ENCODE results near the gene GLT8D2.

DNA sequence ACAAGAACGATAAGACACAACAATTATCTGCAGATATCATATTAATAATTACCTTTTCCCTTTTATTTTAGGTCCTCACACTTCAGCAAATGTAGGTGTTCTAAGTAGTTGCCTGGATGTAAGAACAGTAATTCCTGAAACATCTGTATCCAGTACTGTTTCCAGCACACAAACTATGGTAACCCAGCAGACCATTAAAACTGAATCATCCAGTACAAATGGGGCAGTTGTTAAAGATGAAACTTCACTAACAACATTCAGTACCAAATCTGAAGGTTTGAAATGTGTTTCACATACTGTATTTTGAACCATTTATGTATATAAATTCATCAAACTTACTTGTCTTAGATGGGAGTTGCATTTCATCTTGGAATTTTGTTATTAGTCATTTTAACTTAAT is 45.3 kb upstream of the GLT8D2 start:
- no peak for TF ChIP-seq CSDC2 (CRISPR knock-in tag; IDR thresholded peaks at IDR 0.05)
- TF ChIP-seq, protein P1, sequence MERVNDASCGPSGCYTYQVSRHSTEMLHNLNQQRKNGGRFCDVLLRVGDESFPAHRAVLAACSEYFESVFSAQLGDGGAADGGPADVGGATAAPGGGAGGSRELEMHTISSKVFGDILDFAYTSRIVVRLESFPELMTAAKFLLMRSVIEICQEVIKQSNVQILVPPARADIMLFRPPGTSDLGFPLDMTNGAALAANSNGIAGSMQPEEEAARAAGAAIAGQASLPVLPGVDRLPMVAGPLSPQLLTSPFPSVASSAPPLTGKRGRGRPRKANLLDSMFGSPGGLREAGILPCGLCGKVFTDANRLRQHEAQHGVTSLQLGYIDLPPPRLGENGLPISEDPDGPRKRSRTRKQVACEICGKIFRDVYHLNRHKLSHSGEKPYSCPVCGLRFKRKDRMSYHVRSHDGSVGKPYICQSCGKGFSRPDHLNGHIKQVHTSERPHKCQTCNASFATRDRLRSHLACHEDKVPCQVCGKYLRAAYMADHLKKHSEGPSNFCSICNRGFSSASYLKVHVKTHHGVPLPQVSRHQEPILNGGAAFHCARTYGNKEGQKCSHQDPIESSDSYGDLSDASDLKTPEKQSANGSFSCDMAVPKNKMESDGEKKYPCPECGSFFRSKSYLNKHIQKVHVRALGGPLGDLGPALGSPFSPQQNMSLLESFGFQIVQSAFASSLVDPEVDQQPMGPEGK (CRISPR knock-in tag; IDR thresholded peaks at IDR 0.05; ENCODE audit: borderline replicate concordance): no peak
- TF ChIP-seq, protein P2, sequence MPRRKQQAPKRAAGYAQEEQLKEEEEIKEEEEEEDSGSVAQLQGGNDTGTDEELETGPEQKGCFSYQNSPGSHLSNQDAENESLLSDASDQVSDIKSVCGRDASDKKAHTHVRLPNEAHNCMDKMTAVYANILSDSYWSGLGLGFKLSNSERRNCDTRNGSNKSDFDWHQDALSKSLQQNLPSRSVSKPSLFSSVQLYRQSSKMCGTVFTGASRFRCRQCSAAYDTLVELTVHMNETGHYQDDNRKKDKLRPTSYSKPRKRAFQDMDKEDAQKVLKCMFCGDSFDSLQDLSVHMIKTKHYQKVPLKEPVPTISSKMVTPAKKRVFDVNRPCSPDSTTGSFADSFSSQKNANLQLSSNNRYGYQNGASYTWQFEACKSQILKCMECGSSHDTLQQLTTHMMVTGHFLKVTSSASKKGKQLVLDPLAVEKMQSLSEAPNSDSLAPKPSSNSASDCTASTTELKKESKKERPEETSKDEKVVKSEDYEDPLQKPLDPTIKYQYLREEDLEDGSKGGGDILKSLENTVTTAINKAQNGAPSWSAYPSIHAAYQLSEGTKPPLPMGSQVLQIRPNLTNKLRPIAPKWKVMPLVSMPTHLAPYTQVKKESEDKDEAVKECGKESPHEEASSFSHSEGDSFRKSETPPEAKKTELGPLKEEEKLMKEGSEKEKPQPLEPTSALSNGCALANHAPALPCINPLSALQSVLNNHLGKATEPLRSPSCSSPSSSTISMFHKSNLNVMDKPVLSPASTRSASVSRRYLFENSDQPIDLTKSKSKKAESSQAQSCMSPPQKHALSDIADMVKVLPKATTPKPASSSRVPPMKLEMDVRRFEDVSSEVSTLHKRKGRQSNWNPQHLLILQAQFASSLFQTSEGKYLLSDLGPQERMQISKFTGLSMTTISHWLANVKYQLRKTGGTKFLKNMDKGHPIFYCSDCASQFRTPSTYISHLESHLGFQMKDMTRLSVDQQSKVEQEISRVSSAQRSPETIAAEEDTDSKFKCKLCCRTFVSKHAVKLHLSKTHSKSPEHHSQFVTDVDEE (CRISPR knock-in tag; IDR thresholded peaks at IDR 0.05): no peak
- TF ChIP-seq ISL1 (CRISPR knock-in tag; IDR thresholded peaks at IDR 0.05): no peak
- TF ChIP-seq, protein P3, sequence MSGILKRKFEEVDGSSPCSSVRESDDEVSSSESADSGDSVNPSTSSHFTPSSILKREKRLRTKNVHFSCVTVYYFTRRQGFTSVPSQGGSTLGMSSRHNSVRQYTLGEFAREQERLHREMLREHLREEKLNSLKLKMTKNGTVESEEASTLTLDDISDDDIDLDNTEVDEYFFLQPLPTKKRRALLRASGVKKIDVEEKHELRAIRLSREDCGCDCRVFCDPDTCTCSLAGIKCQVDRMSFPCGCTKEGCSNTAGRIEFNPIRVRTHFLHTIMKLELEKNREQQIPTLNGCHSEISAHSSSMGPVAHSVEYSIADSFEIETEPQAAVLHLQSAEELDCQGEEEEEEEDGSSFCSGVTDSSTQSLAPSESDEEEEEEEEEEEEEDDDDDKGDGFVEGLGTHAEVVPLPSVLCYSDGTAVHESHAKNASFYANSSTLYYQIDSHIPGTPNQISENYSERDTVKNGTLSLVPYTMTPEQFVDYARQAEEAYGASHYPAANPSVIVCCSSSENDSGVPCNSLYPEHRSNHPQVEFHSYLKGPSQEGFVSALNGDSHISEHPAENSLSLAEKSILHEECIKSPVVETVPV (CRISPR knock-in tag; IDR thresholded peaks at IDR 0.05): no peak
- TF ChIP-seq PPARA (CRISPR knock-in tag; IDR thresholded peaks at IDR 0.05; ENCODE audit: borderline replicate concordance): no peak
- TF ChIP-seq, protein P4, sequence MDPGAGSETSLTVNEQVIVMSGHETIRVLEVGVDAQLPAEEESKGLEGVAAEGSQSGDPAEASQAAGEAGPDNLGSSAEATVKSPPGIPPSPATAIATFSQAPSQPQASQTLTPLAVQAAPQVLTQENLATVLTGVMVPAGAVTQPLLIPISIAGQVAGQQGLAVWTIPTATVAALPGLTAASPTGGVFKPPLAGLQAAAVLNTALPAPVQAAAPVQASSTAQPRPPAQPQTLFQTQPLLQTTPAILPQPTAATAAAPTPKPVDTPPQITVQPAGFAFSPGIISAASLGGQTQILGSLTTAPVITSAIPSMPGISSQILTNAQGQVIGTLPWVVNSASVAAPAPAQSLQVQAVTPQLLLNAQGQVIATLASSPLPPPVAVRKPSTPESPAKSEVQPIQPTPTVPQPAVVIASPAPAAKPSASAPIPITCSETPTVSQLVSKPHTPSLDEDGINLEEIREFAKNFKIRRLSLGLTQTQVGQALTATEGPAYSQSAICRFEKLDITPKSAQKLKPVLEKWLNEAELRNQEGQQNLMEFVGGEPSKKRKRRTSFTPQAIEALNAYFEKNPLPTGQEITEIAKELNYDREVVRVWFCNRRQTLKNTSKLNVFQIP (CRISPR knock-in tag; IDR thresholded peaks at IDR 0.05; ENCODE audit: borderline replicate concordance, low read depth): no peak

Measured in SK-N-SH treated with all-trans-retinoic acid at 6 μM for 48 hours (cell line).